GM10847 (cell line): ENCODE measurements around the gene TMEM238L.

Experiments used
- POLR2A ChIP-seq: IDR thresholded peaks from 2 replicates; pipeline ENCODE4 v1.6.1; 2011; ENCODE audit not compliant: insufficient read length; ENCODE audit errors: extremely low read depth

TMEM238L gene

DNA sequence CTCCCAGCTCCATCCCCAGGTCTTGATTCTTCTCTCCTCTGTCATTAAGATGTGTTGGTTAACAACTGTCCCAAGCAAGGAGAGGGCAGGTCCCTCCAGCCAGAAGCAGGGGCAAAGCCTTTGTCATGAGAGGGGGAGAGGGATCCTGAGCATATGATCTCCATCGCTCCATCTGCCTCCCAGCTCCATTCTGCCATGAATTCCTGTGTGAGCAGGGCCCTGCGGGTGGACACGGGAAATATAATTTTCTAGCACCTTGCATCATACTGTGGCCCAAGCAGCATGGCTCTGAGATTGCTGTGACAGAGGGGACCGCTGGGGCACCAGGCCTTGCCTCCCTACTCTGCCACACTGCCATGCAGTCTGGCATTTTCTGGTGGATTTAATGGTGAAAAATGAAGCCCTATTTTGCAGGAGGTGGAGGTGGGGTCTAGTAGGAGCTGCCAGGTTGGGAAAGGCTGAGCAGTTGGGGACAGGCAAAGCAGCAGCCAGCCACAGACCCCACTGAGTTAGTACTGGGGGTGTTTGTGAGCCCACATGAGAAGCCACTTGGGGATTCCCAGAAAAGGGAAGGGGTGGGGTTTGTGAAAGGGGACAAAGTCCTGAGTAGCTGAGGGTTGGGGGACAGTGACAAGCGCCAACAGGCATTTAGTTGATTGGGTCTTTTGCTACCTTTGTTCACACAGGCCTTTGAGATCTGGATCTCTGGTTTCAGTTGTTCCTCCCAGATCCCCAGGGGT lies 16.4 kb downstream of the TMEM238L start:
- no peak for TF ChIP-seq POLR2A

DNA sequence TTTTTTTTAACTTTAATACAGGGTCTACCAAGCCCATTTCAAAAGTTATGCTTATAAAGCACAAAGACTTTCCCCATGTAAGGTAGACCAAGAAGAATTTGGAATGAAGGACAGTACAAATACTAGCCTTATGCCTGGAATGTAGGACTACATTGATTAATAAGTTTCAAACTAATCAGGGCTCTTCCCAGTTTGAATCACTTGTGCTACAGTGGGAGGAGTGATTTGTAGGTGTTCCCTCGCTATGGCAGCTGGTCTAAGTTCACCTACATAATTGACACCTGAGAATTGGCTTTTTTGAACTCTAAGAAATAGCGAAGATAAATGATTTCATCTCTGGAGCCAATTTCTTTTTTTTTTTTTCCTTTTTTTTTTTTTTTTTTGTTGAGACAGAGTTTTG lies 18.6 kb downstream of the TMEM238L start:
- TF ChIP-seq POLR2A = no peak

GRCh38 chr17:10779609-10780008 lies 24.3 kb downstream of the TMEM238L start:
- TF ChIP-seq POLR2A = no peak

DNA sequence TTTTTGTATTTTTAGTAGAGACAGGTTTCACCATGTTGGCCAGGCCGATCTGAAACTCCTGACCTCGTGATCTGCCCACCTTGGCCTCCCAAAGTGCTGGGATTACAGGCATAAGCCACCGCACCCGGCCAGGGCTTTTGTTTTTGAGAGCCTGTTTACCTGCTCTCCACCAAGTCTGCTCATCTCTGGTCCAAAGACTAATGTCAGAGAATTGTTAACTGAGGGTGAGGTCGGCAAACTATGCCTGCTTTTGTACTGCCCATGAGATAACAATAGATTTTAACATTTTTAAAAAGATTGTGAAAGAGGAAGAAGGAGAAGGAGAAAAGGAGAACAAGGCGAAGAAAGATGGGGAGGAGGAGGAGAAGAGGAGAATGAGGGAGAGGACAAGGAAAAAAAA lies 26.0 kb downstream of the TMEM238L start:
- TF ChIP-seq POLR2A = no peak

GRCh38 chr17:10777131-10777807 lies 26.6 kb downstream of the TMEM238L start:
- no peak for TF ChIP-seq POLR2A

DNA sequence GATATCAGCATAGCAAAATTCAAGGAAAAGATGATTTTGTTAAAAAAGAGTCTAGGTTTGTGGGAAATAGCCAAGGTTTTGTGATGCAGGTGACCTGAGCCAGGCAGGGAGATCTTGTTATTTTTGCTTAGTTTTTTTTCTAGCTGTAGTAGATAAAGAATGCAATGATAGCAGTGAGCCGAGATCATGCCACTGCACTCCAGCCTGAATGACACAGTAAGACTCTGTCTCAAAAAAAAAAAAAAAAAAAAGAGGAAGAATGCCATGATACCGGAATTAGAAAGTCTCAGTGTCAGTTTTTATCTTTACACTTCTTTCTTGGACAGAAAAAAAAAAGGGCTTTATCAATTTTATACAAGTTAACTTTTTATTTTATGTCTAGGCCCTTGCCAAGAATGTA lies 27.5 kb downstream of the TMEM238L start:
- no peak for TF ChIP-seq POLR2A

GRCh38 chr17:10775740-10776356 lies 28.1 kb downstream of the TMEM238L start:
- no peak for TF ChIP-seq POLR2A

GRCh38 chr17:10775058-10775457 lies 28.8 kb downstream of the TMEM238L start:
- no peak for TF ChIP-seq POLR2A

DNA sequence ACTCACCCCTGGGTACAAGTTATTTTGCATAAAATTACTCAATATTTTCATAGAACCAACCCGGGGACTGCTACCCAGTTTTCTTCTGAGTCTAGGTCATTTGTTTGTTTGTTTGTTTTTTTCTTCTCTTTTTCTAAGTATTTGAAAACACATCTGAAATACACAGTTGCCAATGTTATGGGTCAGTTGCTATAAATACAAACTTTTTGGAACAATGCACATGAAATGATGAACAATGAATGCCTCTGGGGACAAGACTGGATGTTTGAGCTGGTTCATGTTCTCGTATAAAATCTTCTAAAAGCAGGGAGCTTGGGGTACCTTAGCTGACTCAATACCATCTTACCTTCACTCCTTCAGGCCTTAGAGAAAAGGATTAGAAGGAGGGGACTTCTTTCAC lies 30.5 kb downstream of the TMEM238L start:
- no peak for TF ChIP-seq POLR2A

DNA sequence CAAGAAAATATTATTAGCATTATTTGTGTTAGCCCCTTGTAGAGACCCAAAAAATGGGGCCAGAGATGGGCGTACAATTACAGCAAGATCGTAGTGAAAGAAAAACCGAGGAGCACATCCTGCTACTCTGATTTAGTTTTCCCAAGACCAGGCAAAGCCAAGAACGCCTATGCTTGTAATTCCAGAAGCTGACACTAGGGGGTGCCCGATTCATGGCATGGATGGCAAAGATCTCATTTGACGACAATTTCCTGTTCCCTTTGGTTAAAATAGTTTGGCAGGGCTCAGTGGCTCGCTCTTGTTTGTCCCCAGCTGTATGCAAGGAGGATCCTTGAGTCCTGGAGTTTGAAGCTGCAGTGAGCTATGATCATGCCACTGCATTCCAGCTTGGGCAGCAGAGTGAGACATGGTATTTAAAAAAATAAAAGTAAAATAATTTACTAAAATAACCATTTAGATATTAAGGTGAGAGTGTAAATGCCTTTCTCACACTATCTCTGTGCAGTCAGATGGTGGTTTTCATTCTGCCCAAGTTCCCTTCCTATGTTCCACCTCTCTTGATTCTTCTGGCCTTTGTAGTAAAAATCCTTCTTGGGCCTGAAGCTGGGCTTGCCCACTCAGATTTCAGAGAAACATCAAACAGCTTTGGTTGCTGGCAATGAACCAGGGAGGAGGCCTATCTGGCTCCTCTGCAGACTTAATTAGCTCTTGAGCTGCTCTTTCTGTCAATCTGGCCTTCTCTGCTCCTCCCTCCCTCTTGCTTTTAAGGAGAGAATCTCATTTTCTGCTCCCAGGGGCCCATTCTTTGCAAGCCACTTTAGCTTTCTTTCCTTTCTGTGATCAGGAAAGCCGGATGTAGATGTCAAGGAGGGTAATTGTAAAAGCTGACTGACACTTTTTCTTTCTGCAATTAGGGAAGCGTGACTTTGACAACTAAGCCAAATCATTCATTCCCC lies 31.2 kb downstream of the TMEM238L start:
- TF ChIP-seq POLR2A = no peak

DNA sequence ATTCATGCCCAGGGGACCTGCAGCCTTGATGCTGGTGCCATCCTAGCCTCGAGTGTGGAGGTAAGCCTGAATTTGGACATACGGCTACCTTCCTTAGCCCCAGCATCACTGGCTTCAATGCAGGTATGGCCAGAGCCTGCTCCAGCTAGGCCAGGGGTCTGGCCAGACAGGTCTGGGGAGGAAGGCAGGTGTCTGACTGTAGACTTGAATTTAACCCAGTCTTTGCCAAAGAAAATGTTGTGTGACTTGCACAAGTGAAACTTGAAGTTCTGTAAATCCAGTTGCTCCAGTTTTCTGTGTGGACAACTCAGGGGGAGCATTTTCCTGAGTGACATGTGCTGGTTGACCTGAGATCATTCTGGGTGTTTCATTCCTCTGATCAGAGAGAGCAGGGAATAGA lies 32.8 kb downstream of the TMEM238L start:
- no peak for TF ChIP-seq POLR2A

- no peak for TF ChIP-seq POLR2A
These were observed 34.1 kb downstream of the TMEM238L start for GRCh38 chr17:10769840-10770239.

- no peak for TF ChIP-seq POLR2A
These were observed 35.1 kb downstream of the TMEM238L start for GRCh38 chr17:10768750-10769251.

DNA sequence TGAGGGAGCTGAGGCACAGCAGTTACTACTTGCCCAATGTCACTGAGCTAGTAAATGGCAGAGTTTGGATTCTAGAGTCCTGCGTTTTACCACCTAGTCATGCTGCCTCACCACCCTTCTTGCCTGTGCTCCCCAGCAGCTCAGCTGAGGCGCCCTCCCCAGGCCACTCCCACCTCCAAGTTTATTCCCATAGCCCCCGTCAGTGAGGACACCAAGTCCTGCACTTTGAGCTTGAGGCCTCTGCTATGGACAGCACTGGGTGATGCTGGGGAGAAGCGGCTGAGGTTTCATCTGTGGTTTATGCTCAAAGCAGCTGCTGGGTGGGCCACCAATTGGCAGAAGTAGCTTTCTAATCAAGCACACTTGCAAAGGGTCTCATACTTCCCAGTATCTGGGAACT lies 36.7 kb downstream of the TMEM238L start:
- no peak for TF ChIP-seq POLR2A

- no peak for TF ChIP-seq POLR2A
These were observed 41.9 kb downstream of the TMEM238L start for GRCh38 chr17:10762037-10762436.

- TF ChIP-seq POLR2A = no peak
These were observed 42.6 kb downstream of the TMEM238L start for GRCh38 chr17:10761281-10761680.

GRCh38 chr17:10758062-10758461 lies 45.8 kb downstream of the TMEM238L start:
- no peak for TF ChIP-seq POLR2A
